ENCODE measurements around the gene CIC. TPM values are rescaled to one million over a fixed set of nuclear protein-coding genes. Genes with fewer than 3 reads are reported as not detected.
A peak's percentile ranks its signal among the peaks of the same experiment; 100 is the strongest.

CIC gene
- total RNA-seq, 4 donors from 2014 or later, result 50.6 to 98.3 (median 56.9) TPM

GRCh38 chr19:42271861-42272534 is 2.9 kb downstream of the CIC start:
- DNase-seq, result no peak
- intact Hi-C loops (cut with DNase I), result no loop called here
- WGBS, 2 donors, result 93 to 94% methylated on average over 8 to 18 of the region's 35 CpGs
- no peaks in the 10 kb centered on the region for H3K27me3 ChIP-seq
- H3K27ac ChIP-seq, result no peak overlapping the region
- peaks cover 28 to 29% of the 10 kb centered on the region in 2 donors for H3K36me3 ChIP-seq
- H3K9me3 ChIP-seq, result no peaks in the 10 kb centered on the region
- no peak for TF ChIP-seq POLR2A (IDR thresholded peaks at IDR 0.05)
- TF ChIP-seq CTCF (IDR thresholded peaks at IDR 0.05), result no peak
- H3K4me3 ChIP-seq (replicated peaks in 1 of 3), result no peak overlapping the region
- peaks cover 20 to 29% of the 10 kb centered on the region in 2 donors for H3K4me1 ChIP-seq

GRCh38 chr19:42272535-42272897 is 3.5 kb downstream of the CIC start:
- intact Hi-C loops (cut with DNase I), result no loop called here
- no peak overlapping the region for H3K4me3 ChIP-seq (replicated peaks in 1 of 3)
- no peaks in the 10 kb centered on the region for H3K9me3 ChIP-seq
- no peak for DNase-seq
- TF ChIP-seq POLR2A (IDR thresholded peaks at IDR 0.05) (peak in 1 of 2 donors; percentile 2), CTCF (IDR thresholded peaks at IDR 0.05) (no peak)
- no peak overlapping the region for H3K27ac ChIP-seq
- 92% methylated on average over 4 of the region's 9 CpGs; no CpG with 5 or more reads in 1 of the 2 donors for WGBS, 2 donors
- H3K36me3 ChIP-seq, result peaks cover 28 to 29% of the 10 kb centered on the region in 2 donors
- peaks cover 20 to 32% of the 10 kb centered on the region in 2 donors for H3K4me1 ChIP-seq
- H3K27me3 ChIP-seq, result no peaks in the 10 kb centered on the region

GRCh38 chr19:42272989-42273406 is 3.9 kb downstream of the CIC start:
- H3K4me1 ChIP-seq, result peaks cover 16 to 32% of the 10 kb centered on the region in 2 donors

GRCh38 chr19:42273407-42274064 is 4.5 kb downstream of the CIC start:
- intact Hi-C loops (cut with DNase I), result no loop called here
- H3K27me3 ChIP-seq, result no peaks in the 10 kb centered on the region
- H3K4me3 ChIP-seq (replicated peaks in 1 of 3), result no peak overlapping the region
- H3K27ac ChIP-seq, result no peak overlapping the region
- TF ChIP-seq CTCF (IDR thresholded peaks at IDR 0.05), result no peak
- TF ChIP-seq POLR2A (IDR thresholded peaks at IDR 0.05), result no peak
- no peaks in the 10 kb centered on the region for H3K9me3 ChIP-seq
- no peak for DNase-seq
- H3K4me1 ChIP-seq, result peaks cover 20 to 37% of the 10 kb centered on the region in 2 donors
- peaks cover 28 to 29% of the 10 kb centered on the region in 2 donors for H3K36me3 ChIP-seq
- 94% methylated on average over 41 to 43 of the region's 43 CpGs for WGBS, 2 donors

More at GRCh38 chr19:42272989-42273406, 3.9 kb downstream of the CIC start:
- intact Hi-C loops (cut with DNase I), result no loop called here
- no peak overlapping the region for H3K27ac ChIP-seq
- H3K9me3 ChIP-seq, result no peaks in the 10 kb centered on the region
- H3K27me3 ChIP-seq, result no peaks in the 10 kb centered on the region
- peaks cover 28 to 29% of the 10 kb centered on the region in 2 donors for H3K36me3 ChIP-seq
- DNase-seq, result no peak
- 93 to 95% methylated on average over 17 to 23 of the region's 23 CpGs for WGBS, 2 donors
- H3K4me3 ChIP-seq (replicated peaks in 1 of 3), result no peak overlapping the region
- TF ChIP-seq CTCF (IDR thresholded peaks at IDR 0.05) (no peak), POLR2A (IDR thresholded peaks at IDR 0.05) (no peak)
